HT-29 (cell line): ENCODE results near the gene LRRK1. TPM values are rescaled to one million over a fixed set of nuclear protein-coding genes. Genes with fewer than 3 reads are reported as not detected.
A peak's percentile ranks its signal among the peaks of the same experiment; 100 is the strongest.

Experiments used
- DNase-seq: peaks from one replicate; pipeline ENCODE4 v3.0.0-alpha.2; 2015; ENCODE audit warnings: low spot score
- total RNA-seq: library from RNA; depleted of rRNA; stranded (reverse); fragments of >200 nt; shearing (Covaris generic); gene quantifications from 2 replicates; pipeline ENCODE4 v1.2.3, GENCODE V29; 2014

The LRRK1 gene
- total RNA-seq, 1 experiment from 2014 or later: 25.0 TPM

GRCh38 chr15:100975043-100975442 is 55.9 kb downstream of the LRRK1 start:
- no peak for DNase-seq

GRCh38 chr15:100980410-100981046 is 61.4 kb downstream of the LRRK1 start:
- DNase-seq: no peak

GRCh38 chr15:100981086-100981485 is 61.9 kb downstream of the LRRK1 start:
- DNase-seq: no peak

GRCh38 chr15:100983221-100983620 is 64.1 kb downstream of the LRRK1 start:
- DNase-seq: no peak

GRCh38 chr15:100985401-100985800 is 66.2 kb downstream of the LRRK1 start:
- DNase-seq: no peak

- DNase-seq: peak; percentile 68
Observed at GRCh38 chr15:100986158-100986896, 67.2 kb downstream of the LRRK1 start.

GRCh38 chr15:100987143-100987542 is 68.0 kb downstream of the LRRK1 start:
- no peak for DNase-seq

- no peak for DNase-seq
Observed at GRCh38 chr15:100988297-100988696, 69.1 kb downstream of the LRRK1 start.

- no peak for DNase-seq
Observed at GRCh38 chr15:100988857-100989256, 69.7 kb downstream of the LRRK1 start.

- DNase-seq: no peak
Observed at GRCh38 chr15:100994597-100995446, 75.7 kb downstream of the LRRK1 start.

GRCh38 chr15:100995471-100996430 is 76.6 kb downstream of the LRRK1 start:
- DNase-seq: no peak

GRCh38 chr15:100997442-100997841 is 78.3 kb downstream of the LRRK1 start:
- DNase-seq: no peak

GRCh38 chr15:100998630-100999029 is 79.5 kb downstream of the LRRK1 start:
- DNase-seq: no peak

- DNase-seq: no peak
Observed at GRCh38 chr15:100999369-100999768, 80.2 kb downstream of the LRRK1 start.

- no peak for DNase-seq
Observed at GRCh38 chr15:101000271-101000681, 81.1 kb downstream of the LRRK1 start.

- no peak for DNase-seq
Observed at GRCh38 chr15:101001056-101001455, 81.9 kb downstream of the LRRK1 start.

GRCh38 chr15:101001796-101002195 is 82.6 kb downstream of the LRRK1 start:
- no peak for DNase-seq

- DNase-seq: no peak
Observed at GRCh38 chr15:101003081-101003480, 83.9 kb downstream of the LRRK1 start.

- DNase-seq: no peak
Observed at GRCh38 chr15:101003706-101004105, 84.5 kb downstream of the LRRK1 start.

GRCh38 chr15:101004500-101004899 is 85.3 kb downstream of the LRRK1 start:
- DNase-seq: no peak
